Loucy (cell line): ENCODE results near the gene ANO2.

Source experiments
- H2AFZ ChIP-seq: fragments of 200-600 bp; sonication (generic); 2 replicates; pipeline ENCODE4 v1.6.0; 2016; ENCODE audit warnings: antibody characterized with exemption, mild to moderate bottlenecking, low read length, moderate library complexity
- H3F3A ChIP-seq: fragments of 200-600 bp; 2 replicates; pipeline ENCODE4 v1.6.0; 2016; ENCODE audit warnings: antibody characterized with exemption, low read depth, mild to moderate bottlenecking
- H3K27me3 ChIP-seq: fragments of 200-600 bp; sonication (generic); 2 replicates; pipeline ENCODE4 v1.6.1; 2014; ENCODE audit warnings: low read length, mild to moderate bottlenecking; ENCODE audit not compliant: insufficient read depth, poor library complexity, severe bottlenecking
- H3K36me3 ChIP-seq: fragments of 200-600 bp; sonication (generic); 2 replicates; pipeline ENCODE4 v1.6.1; 2016; ENCODE audit warnings: low read length; ENCODE audit not compliant: insufficient read depth
- H3K4me1 ChIP-seq: fragments of 200-600 bp; sonication (generic); 2 replicates; pipeline ENCODE4 v1.5.1; 2014; ENCODE audit warnings: low read length, mild to moderate bottlenecking; ENCODE audit not compliant: insufficient read depth, poor library complexity, severe bottlenecking
- H3K4me2 ChIP-seq: fragments of 200-600 bp; sonication (generic); 2 replicates; pipeline ENCODE4 v1.6.0; 2014; ENCODE audit warnings: antibody characterized with exemption, low read length, low read depth, mild to moderate bottlenecking; ENCODE audit not compliant: poor library complexity, severe bottlenecking
- H3K4me3 ChIP-seq: fragments of 200-600 bp; sonication (generic); 2 replicates; pipeline ENCODE4 v1.5.1; 2014; ENCODE audit warnings: low read length, mild to moderate bottlenecking, mixed read lengths; ENCODE audit not compliant: poor library complexity, severe bottlenecking
- H3K79me2 ChIP-seq: fragments of 200-600 bp; sonication (generic); 2 replicates; pipeline ENCODE4 v1.6.1; 2014; ENCODE audit warnings: low read length; ENCODE audit not compliant: insufficient read depth
- H3K9ac ChIP-seq: fragments of 200-600 bp; sonication (generic); 2 replicates; pipeline ENCODE4 v1.6.0; 2014; ENCODE audit warnings: mild to moderate bottlenecking, low read depth, low read length, moderate library complexity; ENCODE audit not compliant: poor library complexity, severe bottlenecking
- H3K9me2 ChIP-seq: fragments of 200-600 bp; sonication (generic); replicated peaks from 2 replicates; pipeline ENCODE4 v1.6.1; 2016; ENCODE audit warnings: low read depth, low read length, mixed read lengths
- H3K9me3 ChIP-seq: fragments of 200-600 bp; sonication (generic); 2 replicates; pipeline ENCODE4 v1.6.1; 2014; ENCODE audit warnings: mild to moderate bottlenecking, antibody characterized with exemption, low read length, low read depth; ENCODE audit not compliant: insufficient read depth
- H4K20me1 ChIP-seq: fragments of 200-600 bp; sonication (generic); 2 replicates; pipeline ENCODE4 v1.6.0; 2014; ENCODE audit warnings: antibody characterized with exemption, low read length, mild to moderate bottlenecking; ENCODE audit not compliant: insufficient read depth, poor library complexity, severe bottlenecking
- CTCF ChIP-seq: fragments of 200-600 bp; sonication (generic); conservative IDR thresholded peaks from 2 replicates; pipeline ENCODE4 v1.5.1; 2014; ENCODE audit warnings: mild to moderate bottlenecking, antibody characterized with exemption, low read length
- EZH2phosphoT487 ChIP-seq: fragments of 200-600 bp; IDR thresholded peaks from 2 replicates; pipeline ENCODE4 v1.6.1; 2018; ENCODE audit warnings: antibody characterized with exemption, mild to moderate bottlenecking, moderate library complexity, borderline replicate concordance

Gene ANO2

GRCh38 chr12:5945071-5946008 lies at the start of gene ANO2:
Gene ANO2 (minus strand): TSS chr12:5945259. CDS start chr12:5945217, 42 bp downstream.
- Histone ChIP-seq H3K27me3 (no peaks in the 10 kb centered on the region), H2AFZ (no peak within 1 kb of the TSS), H3K9me2 (no peaks in the 10 kb centered on the region), H3F3A (no peaks in the 10 kb centered on the region), H3K4me2 (no peak within 1 kb of the TSS), H3K79me2 (no peaks in the 10 kb centered on the region), H3K4me1 (no peaks in the 10 kb centered on the region), H3K9ac (no peak within 1 kb of the TSS), H4K20me1 (no peaks in the 10 kb centered on the region), H3K4me3 (no peak within 1 kb of the TSS), H3K9me3 (no peaks in the 10 kb centered on the region), H3K36me3 (no peaks in the 10 kb centered on the region)
- TF ChIP-seq CTCF, result no peak
- TF ChIP-seq EZH2phosphoT487, result no peak

GRCh38 chr12:5989621-5990020 lies 44.6 kb upstream of the ANO2 start:
- no peak overlapping the region for H3K4me3 ChIP-seq

GRCh38 chr12:5988659-5989116 lies 43.6 kb upstream of the ANO2 start:
- no peak overlapping the region for H3K4me3 ChIP-seq

More at GRCh38 chr12:5989621-5990020, 44.6 kb upstream of the ANO2 start:
- Histone ChIP-seq H3K4me2 (no peak overlapping the region), H3K9me2 (no peaks in the 10 kb centered on the region), H3K79me2 (no peaks in the 10 kb centered on the region), H4K20me1 (no peaks in the 10 kb centered on the region), H3K27me3 (no peaks in the 10 kb centered on the region), H3K9me3 (no peaks in the 10 kb centered on the region), H3K36me3 (no peaks in the 10 kb centered on the region), H3F3A (no peaks in the 10 kb centered on the region), H3K9ac (no peak overlapping the region), H3K4me1 (no peaks in the 10 kb centered on the region), H2AFZ (no peak overlapping the region)
- TF ChIP-seq CTCF (no peak), EZH2phosphoT487 (no peak)

More at GRCh38 chr12:5988659-5989116, 43.6 kb upstream of the ANO2 start:
- Histone ChIP-seq H4K20me1 (no peaks in the 10 kb centered on the region), H3F3A (no peaks in the 10 kb centered on the region), H3K79me2 (no peaks in the 10 kb centered on the region), H2AFZ (peak overlapping the region; percentile 47; the same call in 1 of the 2 replicates), H3K9me2 (no peaks in the 10 kb centered on the region), H3K36me3 (no peaks in the 10 kb centered on the region), H3K4me1 (no peaks in the 10 kb centered on the region), H3K9me3 (no peaks in the 10 kb centered on the region), H3K4me2 (no peak overlapping the region), H3K9ac (no peak overlapping the region), H3K27me3 (no peaks in the 10 kb centered on the region)
- TF ChIP-seq EZH2phosphoT487 (no peak), CTCF (peak; percentile 95)
